GM19239 (cell line): ENCODE data around the gene TRIM10.
"Not testable (repeated sequence)": the region's sequence is repeated elsewhere in the genome, so short reads cannot be mapped to it uniquely, and the experiment has no call there.

ENCODE experiments used
- DNase-seq: peaks from one replicate; pipeline ENCODE4 v3.0.0; 2011; ENCODE audit warnings: low spot score; ENCODE audit not compliant: insufficient read length
- FAIRE-seq: peaks from 2 replicates; lab custom pipeline; 2011; peaks lifted over from hg19 to GRCh38; lab: Jason Lieb, UNC

Gene TRIM10

DNA sequence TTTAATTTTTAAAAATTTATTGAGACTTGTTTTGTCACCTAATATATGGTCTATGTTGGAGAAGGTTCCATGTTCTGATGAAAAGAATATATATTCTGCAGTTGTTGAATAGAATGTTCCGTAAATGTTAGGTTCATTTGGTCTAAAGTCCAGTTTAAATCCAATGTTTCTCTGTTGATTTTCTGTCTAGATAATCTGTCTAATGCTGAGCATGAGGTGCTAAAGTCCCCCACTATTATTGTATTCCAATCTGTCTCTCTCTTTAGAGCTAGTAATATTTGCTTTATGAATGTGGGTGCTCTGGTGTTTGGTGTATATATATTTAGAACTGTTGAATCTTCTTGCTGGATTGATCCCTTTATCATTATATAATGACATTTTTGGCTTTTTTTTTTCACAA, 17.8 kb upstream of the TRIM10 start:
- FAIRE-seq = no peak
- no peak for DNase-seq

DNA sequence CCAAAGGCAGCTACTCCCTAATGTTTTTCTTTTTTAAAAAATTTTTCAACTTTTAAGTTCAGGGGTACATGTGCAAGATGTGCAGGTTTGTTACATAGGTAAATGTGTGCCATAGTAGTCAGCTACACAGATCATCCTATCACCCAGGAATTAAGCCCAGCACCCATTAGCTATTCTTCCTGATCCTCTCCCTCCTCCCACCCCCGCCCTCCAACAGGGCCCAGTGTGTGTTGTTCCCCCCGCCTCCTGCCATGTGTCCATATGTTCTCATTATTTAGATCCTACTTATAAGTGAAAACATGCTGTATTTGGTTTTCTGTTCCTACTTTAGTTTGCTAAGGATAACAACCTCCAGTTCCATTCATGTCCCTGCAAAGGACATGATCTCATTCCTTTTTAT, 14.8 kb upstream of the TRIM10 start:
- DNase-seq = no peak
- FAIRE-seq = no peak

DNA sequence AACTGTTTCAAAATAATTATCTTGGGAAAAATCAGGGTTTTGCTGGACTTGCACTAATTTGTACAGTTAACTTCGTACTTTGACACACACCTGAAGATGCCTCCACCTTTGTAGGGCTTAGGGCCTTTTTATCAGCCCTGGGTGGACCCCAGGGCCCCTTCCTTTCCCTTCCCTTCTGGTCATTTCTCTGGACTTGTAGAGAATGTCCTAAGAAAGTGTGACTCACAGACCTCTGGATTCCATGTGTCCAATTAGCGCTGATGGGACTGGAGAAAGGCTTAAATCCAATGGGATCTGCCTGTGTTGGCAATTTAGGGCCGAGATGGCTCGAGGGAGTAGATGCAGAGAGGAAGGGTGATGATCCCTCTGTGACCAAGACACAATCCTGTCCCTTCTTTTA, 11.7 kb upstream of the TRIM10 start:
- no peak for FAIRE-seq

DNA sequence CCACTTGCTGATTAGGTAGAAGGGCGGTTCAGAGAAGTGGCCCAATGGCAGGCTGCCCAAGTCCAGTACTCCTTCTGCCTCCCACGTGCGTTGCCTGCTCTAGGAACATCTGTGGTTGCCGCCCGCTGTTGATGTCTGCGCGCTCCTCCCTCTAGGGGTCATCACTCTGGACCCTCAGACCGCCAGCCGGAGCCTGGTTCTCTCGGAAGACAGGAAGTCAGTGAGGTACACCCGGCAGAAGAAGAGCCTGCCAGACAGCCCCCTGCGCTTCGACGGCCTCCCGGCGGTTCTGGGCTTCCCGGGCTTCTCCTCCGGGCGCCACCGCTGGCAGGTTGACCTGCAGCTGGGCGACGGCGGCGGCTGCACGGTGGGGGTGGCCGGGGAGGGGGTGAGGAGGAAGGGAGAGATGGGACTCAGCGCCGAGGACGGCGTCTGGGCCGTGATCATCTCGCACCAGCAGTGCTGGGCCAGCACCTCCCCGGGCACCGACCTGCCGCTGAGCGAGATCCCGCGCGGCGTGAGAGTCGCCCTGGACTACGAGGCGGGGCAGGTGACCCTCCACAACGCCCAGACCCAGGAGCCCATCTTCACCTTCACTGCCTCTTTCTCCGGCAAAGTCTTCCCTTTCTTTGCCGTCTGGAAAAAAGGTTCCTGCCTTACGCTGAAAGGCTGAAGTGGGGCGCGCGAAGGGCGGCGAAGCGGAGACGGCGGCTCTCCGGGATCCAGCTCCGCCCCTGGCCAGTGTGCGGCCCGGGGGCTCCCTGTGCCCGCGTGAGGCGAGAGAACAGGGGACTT, 10.9 kb upstream of the TRIM10 start:
- DNase-seq = no peak

More for the DNA sequence above, 11.7 kb upstream of the TRIM10 start:
- DNase-seq = no peak

DNA sequence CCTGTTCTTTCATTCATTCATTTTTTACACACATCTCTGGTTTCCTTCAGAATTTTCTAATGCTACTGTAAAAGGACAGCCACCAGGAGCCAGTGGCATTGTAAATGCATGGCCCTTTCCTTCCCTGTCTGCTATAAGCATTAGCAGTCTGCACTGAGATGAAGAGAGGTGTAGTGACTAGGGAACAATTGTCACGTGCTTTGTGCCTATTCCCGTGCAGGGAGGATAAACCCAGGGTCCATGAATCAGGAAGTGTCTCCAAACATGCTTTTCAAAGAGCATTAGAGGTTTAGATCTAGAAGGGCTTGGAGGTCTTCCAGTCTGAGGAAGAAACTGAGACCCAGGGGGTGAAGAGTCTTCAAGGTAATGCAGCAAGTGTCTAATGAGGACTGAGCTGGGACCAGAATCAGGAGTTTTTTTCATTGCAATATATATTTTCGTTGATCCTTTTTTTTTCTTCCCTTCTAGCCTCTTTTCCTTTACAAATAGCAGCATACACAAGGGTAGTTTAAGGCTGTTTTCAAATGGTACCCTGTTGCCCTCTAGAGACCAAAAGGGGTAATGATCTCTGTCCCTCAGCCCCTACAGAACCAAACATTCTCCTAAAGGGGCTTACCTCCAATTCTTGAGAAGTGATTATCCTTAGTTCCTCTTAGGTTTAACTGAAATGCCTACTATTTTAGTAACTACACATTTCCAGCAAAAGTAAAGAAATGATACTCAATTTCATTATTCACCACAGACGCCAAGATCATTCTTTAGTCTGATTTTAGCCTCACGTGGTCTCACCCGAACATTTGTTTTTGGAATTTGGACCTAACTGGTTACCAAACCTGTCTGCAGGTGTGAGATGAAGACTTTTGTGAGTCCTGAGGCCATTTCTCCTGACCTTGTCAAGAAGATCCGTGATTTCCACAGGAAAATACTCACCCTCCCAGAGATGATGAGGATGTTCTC, 8.9 kb upstream of the TRIM10 start:
- peak; percentile 42 for DNase-seq
- FAIRE-seq = no peak

More for the DNA sequence above, 10.9 kb upstream of the TRIM10 start:
- no peak for FAIRE-seq

DNA sequence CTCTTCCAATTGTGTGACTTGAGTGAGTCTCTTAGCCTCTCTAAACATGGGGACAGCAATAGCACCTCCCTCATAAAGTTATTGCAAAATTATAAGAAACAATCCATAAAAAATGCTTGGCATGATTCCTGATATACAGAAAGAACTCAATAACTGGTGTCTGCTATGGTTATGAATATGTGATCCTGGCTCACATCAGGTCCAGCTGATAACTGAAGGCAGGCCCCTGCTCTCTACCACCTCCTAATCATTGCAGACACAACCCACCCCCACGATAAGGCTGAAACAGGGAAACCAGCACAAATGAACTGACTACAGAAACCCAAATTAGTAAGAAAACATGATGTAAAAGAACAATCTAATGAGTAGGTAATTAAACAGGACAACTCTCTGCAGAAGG, 7.7 kb upstream of the TRIM10 start:
- FAIRE-seq = no peak
- no peak for DNase-seq

DNA sequence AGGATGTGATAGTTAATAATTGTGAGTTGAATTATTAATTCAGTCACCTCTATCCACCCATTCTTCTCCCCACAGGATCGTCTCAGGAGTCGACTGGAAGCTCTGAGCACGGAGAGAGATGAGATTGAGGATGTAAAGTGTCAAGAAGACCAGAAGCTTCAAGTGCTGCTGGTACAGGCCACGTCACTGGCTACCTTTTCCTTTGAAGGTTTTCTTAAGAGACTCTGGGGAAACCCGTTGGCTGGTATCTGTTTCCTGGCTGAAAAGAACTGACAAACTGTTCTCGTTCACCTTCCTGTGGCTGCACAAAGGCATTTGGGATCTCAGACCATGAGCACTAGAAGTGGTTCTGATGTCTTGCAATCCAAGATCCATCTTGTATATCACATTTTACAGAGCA, 6.1 kb upstream of the TRIM10 start:
- DNase-seq (no peak), FAIRE-seq (no peak)

DNA sequence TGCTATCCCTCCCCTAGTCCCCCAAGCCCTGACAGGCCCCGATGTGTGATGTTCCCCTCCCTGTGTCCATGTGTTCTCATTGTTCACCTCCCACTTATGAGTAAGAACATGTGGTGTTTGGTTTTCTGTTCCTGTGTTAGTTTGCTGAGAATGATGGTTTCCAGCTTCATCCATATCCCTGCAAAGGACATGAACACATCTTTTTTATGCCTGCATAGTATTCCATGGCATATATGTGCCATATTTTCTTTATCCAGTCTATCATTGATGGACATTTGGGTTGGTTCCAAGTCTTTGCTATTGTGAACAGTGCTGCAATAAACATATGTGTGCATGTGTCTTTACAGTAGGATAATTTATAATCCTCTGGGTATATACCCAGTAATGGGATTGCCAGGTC, 4.2 kb upstream of the TRIM10 start:
- not testable (repeated sequence) for DNase-seq, FAIRE-seq

DNA sequence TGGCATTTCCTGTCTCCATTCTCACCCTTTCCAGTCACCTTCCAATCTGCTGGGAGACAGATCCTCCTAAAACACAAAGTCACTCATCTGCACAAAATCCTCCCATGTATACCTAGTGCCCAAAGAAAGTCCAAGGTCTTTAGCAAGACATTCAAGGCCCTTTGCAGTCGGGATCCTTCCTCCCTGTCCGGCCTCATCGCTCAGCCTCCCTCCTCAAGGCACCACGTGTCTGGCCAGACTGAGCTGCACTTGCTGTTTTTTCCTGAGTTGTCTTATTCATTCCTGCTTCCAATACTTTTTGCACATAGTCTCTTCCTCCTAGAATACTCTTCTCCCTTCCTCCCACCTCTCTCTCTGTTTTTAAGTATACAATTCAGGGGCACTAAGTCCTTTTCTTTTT, 3.7 kb upstream of the TRIM10 start:
- FAIRE-seq (no peak), DNase-seq (no peak)

DNA sequence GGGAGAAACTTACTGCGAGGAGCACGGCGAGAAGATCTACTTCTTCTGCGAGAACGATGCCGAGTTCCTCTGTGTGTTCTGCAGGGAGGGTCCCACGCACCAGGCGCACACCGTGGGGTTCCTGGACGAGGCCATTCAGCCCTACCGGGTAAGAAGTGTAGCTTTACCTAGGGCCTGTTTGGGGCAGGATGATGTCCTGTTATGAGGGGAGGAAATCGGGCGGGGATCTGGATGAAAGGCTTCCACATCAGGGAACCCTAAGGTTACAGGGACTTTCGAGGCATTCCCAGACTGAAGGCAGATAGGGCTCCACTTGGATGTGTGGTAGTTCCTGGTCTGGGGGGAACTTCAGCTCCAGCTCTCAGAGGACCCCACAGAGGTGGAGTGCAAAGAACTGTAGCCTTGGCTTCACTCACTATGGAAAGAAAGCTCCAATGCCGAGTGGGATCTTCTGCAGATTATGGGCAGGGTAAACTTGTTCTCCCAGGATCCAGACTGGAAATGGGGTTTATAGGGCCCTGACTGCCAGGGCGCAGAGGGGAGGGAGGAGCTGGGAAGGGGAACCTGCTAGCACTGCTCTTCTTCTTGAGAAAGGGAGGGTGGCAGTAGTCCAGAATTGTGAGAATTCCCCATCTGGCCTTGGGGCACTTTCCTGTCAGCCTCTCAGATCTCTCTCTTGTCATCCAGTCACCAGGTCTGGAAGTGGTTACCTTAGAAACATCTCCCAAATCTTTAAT, 3.1 kb upstream of the TRIM10 start:
- no peak for DNase-seq
- no peak for FAIRE-seq

DNA sequence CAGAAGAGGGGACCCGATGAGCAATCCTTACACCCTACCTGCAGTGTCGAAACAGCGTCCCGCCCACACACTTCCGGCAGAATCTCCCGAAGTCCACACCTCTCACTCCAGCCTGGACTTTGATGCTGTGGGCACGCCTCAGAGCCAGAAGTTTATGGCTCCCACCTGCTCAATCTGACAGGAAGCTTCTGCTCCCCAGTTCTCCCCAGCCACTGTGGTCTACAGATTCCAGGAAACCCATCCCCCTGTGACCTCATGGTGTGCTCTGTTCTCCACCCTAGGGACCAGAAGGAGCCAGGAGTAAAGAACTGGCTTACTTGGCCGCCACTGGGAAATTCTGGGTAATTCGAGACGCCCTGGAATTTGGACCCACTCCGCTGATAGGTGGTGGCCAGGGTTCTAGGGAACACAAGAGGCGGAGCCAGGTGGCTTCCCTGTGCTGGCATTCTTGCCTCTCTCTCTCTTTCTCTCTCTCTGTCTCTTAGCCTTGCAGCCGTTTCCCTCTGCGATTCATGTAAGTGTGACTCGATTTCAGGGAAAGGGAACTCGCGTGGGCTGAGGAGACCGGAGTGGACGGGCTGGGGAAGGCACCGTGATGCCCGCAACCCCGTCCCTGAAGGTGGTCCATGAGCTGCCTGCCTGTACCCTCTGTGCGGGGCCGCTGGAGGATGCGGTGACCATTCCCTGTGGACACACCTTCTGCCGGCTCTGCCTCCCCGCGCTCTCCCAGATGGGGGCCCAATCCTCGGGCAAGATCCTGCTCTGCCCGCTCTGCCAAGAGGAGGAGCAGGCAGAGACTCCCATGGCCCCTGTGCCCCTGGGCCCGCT, 2.3 kb upstream of the TRIM10 start, which contains the start of gene TRIM15:
Gene TRIM15 (plus strand): TSS at position 457 of the 828 bp plus-strand sequence. CDS start 139 bp downstream, at position 596.
- DNase-seq (no peak), FAIRE-seq (no peak)

DNA sequence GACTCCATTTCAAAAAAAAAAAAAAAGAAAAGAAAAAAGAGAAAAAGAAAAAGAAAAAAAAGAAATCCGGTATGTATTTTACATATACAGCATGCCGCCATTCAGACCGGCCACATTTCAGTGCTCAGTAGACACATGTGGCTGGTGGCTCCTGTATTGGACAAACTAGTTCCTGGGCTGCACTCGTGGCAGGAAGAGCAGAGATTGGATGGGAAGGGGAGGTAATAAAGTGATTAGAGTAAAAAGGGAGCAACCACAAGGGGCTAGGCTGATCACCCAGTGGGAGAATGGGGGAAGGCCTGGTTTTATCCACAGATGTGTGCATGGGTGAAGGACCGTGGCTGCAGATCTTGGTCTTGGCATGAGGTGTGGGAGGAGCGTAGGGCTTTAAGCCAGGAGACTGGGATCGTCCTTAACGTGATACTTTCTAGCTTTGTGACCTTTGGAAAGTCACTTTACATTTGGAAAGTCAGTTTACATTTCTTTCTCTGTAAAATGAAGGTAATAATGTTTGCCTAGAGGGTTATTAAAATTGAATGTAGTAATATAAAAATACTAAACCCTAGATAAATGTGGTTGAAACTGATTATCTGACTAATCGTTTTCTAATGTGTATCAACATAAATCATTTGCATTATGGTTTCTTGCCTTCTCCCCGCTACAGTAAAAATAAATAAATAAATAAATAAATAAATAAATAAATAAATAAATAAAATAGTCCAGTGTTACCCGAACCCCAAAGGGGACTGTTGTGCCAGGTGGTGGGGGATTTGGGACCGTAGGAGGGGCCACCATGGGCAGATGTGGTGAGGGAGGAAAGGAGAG, 1.5 kb upstream of the TRIM10 start:
- FAIRE-seq (no peak), DNase-seq (no peak)

DNA sequence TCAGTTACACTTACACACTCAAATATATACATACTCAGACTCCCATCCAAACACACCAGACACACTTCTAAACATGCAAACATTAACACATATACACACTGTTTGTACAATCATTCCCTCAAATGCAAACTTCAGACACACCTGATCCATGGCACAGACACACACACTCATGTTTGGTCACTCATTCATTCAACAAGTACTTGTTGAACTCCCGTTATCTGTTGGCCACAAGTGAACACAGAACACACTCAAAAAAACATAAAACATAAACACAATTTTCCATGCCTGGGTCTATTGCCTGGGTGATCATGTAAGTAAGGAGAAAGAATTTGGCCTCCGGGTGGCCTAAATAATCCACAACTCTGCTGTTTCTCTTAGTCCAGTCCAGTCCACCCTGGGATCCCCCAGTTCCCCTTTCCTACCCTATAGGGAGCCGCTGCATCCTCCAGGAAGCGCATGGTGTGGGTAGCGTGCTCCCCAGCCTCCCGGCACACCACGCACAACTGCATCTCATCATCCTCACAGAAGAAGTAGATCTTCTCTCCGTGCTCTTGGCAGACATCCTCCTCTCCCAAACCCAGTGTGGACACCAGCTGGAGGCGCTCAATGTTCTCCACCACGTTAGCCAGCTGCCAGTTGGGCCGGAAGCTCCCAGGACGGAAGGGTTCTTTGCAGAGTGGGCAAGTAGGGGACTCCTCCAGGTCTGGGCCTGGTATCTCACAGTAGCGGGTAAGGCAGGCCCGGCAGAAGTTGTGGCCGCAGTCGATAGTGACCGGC, 815 bp downstream of the TRIM10 start:
- DNase-seq (no peak), FAIRE-seq (no peak)

DNA sequence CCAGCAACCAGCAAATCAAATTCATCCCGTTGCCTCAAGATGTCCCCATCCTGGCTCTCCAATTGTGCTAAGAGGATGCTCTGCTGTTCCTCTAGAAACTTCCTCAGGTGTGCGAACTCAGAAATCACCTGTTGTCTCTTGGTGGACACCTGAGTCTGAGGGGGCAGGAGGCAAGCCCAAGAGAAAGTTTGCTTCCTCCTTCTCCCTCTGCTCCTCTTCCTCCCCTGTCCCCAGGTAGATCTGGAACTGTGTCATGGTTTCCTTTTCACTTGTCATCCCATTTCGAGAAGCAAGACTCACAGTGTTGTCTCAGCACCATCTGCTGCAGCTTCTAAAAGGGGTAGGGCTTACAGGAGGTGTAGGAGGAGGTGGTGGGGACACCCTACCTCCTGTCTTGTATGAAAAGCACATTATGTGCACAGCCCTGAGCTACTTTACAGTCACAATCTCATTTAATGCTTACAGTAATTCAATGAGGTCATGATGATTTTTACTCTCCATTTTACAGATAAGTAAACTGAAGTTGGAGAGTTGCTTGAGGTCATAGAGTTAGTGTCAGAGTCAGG, 2.5 kb downstream of the TRIM10 start:
- DNase-seq (no peak), FAIRE-seq (no peak)

DNA sequence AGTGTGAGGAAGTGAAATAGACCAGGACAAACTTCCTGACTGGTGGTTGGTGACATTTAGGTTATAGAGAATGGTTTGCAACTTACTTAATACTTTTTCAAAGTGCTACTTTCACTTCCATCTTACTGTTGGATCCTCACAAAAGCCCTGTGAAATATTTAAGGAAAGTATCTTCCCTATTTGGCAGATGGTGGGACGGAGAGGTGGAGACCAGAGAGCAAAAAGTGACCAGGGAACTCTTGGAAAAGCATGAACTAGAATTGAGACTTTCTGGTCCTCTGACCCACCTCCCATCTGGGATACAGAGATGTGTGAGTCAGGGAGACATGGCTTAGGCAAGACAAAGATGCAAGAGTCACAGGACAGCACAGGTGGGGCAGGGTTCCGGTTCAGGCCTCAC, 3.0 kb downstream of the TRIM10 start:
- FAIRE-seq = no peak
- no peak for DNase-seq

DNA sequence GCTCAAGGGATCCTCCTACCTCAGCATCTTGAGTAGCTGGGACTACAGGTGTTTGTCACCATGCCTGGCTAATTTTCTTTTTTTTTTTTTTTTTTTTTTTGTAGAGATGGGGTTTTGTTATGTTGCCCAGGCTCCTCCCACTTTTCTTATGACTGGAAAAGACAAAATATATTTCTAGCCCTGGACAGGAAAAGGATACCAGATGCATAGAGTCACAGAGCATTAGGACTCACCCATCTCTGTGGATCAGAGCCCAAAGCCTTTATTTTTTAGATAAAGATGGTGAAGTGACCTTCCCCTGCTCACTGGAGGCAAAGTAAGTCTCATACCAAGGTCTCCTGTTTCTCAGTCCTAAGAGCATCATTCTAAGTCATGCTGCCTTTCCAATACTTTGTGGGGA, 3.4 kb downstream of the TRIM10 start:
- FAIRE-seq (no peak), DNase-seq (no peak)

DNA sequence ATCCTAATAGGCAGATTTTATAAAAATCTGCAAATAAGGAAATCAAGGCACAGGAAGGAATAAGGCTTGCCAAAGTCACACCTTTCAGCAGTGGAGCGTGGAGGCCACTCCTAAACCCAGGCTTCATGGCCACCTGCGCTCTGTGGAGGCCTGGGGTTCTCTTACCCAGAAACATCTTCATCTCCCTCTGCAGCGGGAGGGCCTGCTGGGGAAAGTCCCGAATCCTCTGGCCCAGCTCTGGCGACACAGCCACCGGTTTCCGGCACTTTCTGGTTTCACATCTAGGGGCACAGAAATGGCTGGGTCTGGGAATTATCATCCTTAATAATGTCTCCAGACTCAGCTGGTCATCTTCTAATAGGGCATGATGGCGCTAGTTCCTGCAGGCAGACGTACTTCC, 4.2 kb downstream of the TRIM10 start:
- DNase-seq = no peak
- FAIRE-seq = no peak

DNA sequence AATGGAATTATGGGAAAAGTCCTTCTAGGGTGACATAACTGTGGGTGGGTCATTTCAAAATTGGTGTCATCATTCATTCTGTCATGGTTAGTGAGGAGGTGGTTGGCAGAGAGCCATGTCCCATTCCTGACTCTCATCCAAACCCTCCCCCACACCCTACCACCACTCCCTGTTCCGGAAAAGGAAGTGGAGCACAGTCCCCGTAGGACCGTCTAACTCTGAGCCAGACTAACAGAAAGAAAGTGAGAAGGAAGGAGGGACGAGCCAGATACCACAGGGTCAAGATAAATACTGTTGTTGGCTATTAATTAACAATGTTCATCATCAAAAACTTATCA, 4.8 kb downstream of the TRIM10 start:
- no peak for DNase-seq
- no peak for FAIRE-seq
